ENCODE results near the gene ARID1B.

Gene ARID1B

GRCh38 chr6:157069585-157069984 lies 292.4 kb downstream of the ARID1B start:
- in situ Hi-C loops (cut with MboI; ENCODE audit: low pct_unique_long_range_greater_than_20kb, low sequenced_read_pairs) = no loop called here

GRCh38 chr6:157070403-157071107 lies 293.4 kb downstream of the ARID1B start:
- DNase-seq = no peak
- in situ Hi-C loops (cut with MboI; ENCODE audit: low pct_unique_long_range_greater_than_20kb, low sequenced_read_pairs) = no loop called here

More at GRCh38 chr6:157069585-157069984, 292.4 kb downstream of the ARID1B start:
- DNase-seq = no peak

GRCh38 chr6:157072128-157072527 lies 294.9 kb downstream of the ARID1B start:
- DNase-seq = no peak
- in situ Hi-C loops (cut with MboI; ENCODE audit: low pct_unique_long_range_greater_than_20kb, low sequenced_read_pairs) = no loop called here

- DNase-seq = no peak
- in situ Hi-C loops (cut with MboI; ENCODE audit: low pct_unique_long_range_greater_than_20kb, low sequenced_read_pairs) = no loop called here
Observed at GRCh38 chr6:157073596-157073995, 296.4 kb downstream of the ARID1B start.

GRCh38 chr6:157074969-157075368 lies 297.8 kb downstream of the ARID1B start:
- in situ Hi-C loops (cut with MboI; ENCODE audit: low pct_unique_long_range_greater_than_20kb, low sequenced_read_pairs) = no loop called here
- no peak for DNase-seq

- no peak for DNase-seq
- in situ Hi-C loops (cut with MboI; ENCODE audit: low pct_unique_long_range_greater_than_20kb, low sequenced_read_pairs) = no loop called here
Observed at GRCh38 chr6:157075549-157076450, 298.6 kb downstream of the ARID1B start.

GRCh38 chr6:157076451-157076822 lies 299.3 kb downstream of the ARID1B start:
- DNase-seq = no peak
- in situ Hi-C loops (cut with MboI; ENCODE audit: low pct_unique_long_range_greater_than_20kb, low sequenced_read_pairs) = no loop called here

- DNase-seq = no peak
Observed at GRCh38 chr6:157077251-157077650, 300.1 kb downstream of the ARID1B start.

GRCh38 chr6:157078326-157078725 lies 301.1 kb downstream of the ARID1B start:
- DNase-seq = no peak
- in situ Hi-C loops (cut with MboI; ENCODE audit: low pct_unique_long_range_greater_than_20kb, low sequenced_read_pairs) = no loop called here

More at GRCh38 chr6:157077251-157077650, 300.1 kb downstream of the ARID1B start:
- in situ Hi-C loops (cut with MboI; ENCODE audit: low pct_unique_long_range_greater_than_20kb, low sequenced_read_pairs) = no loop called here

- in situ Hi-C loops (cut with MboI; ENCODE audit: low pct_unique_long_range_greater_than_20kb, low sequenced_read_pairs) = no loop called here
- DNase-seq = no peak
Observed at GRCh38 chr6:157079277-157079676, 302.1 kb downstream of the ARID1B start.

GRCh38 chr6:157079771-157080170 lies 302.6 kb downstream of the ARID1B start:
- DNase-seq = peak; percentile 30
- in situ Hi-C loops (cut with MboI; ENCODE audit: low pct_unique_long_range_greater_than_20kb, low sequenced_read_pairs) = no loop called here

- in situ Hi-C loops (cut with MboI; ENCODE audit: low pct_unique_long_range_greater_than_20kb, low sequenced_read_pairs) = no loop called here
- no peak for DNase-seq
Observed at GRCh38 chr6:157080986-157081391, 303.8 kb downstream of the ARID1B start.

GRCh38 chr6:157083343-157083742 lies 306.2 kb downstream of the ARID1B start:
- in situ Hi-C loops (cut with MboI; ENCODE audit: low pct_unique_long_range_greater_than_20kb, low sequenced_read_pairs) = no loop called here
- no peak for DNase-seq

- no peak for DNase-seq
- in situ Hi-C loops (cut with MboI; ENCODE audit: low pct_unique_long_range_greater_than_20kb, low sequenced_read_pairs) = no loop called here
Observed at GRCh38 chr6:157086632-157087031, 309.5 kb downstream of the ARID1B start.

- no peak for DNase-seq
- in situ Hi-C loops (cut with MboI; ENCODE audit: low pct_unique_long_range_greater_than_20kb, low sequenced_read_pairs) = no loop called here
Observed at GRCh38 chr6:157087974-157088373, 310.8 kb downstream of the ARID1B start.

GRCh38 chr6:157088841-157089240 lies 311.7 kb downstream of the ARID1B start:
- no peak for DNase-seq
- in situ Hi-C loops (cut with MboI; ENCODE audit: low pct_unique_long_range_greater_than_20kb, low sequenced_read_pairs) = no loop called here

- in situ Hi-C loops (cut with MboI; ENCODE audit: low pct_unique_long_range_greater_than_20kb, low sequenced_read_pairs) = no loop called here
- DNase-seq = no peak
Observed at GRCh38 chr6:157089258-157089657, 312.1 kb downstream of the ARID1B start.

- in situ Hi-C loops (cut with MboI; ENCODE audit: low pct_unique_long_range_greater_than_20kb, low sequenced_read_pairs) = no loop called here
- DNase-seq = no peak
Observed at GRCh38 chr6:157089851-157090250, 312.7 kb downstream of the ARID1B start.

- no peak for DNase-seq
- in situ Hi-C loops (cut with MboI; ENCODE audit: low pct_unique_long_range_greater_than_20kb, low sequenced_read_pairs) = no loop called here
Observed at GRCh38 chr6:157090736-157091135, 313.6 kb downstream of the ARID1B start.

GRCh38 chr6:157091243-157091642 lies 314.1 kb downstream of the ARID1B start:
- no peak for DNase-seq
- in situ Hi-C loops (cut with MboI; ENCODE audit: low pct_unique_long_range_greater_than_20kb, low sequenced_read_pairs) = no loop called here
